Measurements from ENCODE around the gene DZIP1. TPM values are rescaled to one million over a fixed set of nuclear protein-coding genes. Genes with fewer than 3 reads are reported as not detected.

Gene DZIP1
- total RNA-seq, 1 donor from 2014 or later = 5.3 TPM

GRCh38 chr13:95642028-95642621, 2.4 kb downstream of the DZIP1 start:
- DNase-seq = peak; percentile 66

- DNase-seq = peak; percentile 10
Observed at GRCh38 chr13:95641291-95642027, 3.0 kb downstream of the DZIP1 start.

- no peak for DNase-seq
Observed at GRCh38 chr13:95636853-95637252, 7.7 kb downstream of the DZIP1 start.

- no peak for DNase-seq
Observed at GRCh38 chr13:95630593-95630992, 13.9 kb downstream of the DZIP1 start.

- no peak for DNase-seq
Observed at GRCh38 chr13:95629071-95629470, 15.4 kb downstream of the DZIP1 start.

- DNase-seq = no peak
Observed at GRCh38 chr13:95628488-95628887, 16.0 kb downstream of the DZIP1 start.

- DNase-seq = no peak
Observed at GRCh38 chr13:95627590-95627989, 16.9 kb downstream of the DZIP1 start.

GRCh38 chr13:95626768-95627167, 17.7 kb downstream of the DZIP1 start:
- no peak for DNase-seq

GRCh38 chr13:95624020-95624419, 20.5 kb downstream of the DZIP1 start:
- DNase-seq = peak; percentile 76

- DNase-seq = no peak
Observed at GRCh38 chr13:95623141-95623540, 21.4 kb downstream of the DZIP1 start.

- no peak for DNase-seq
Observed at GRCh38 chr13:95620825-95621498, 23.5 kb downstream of the DZIP1 start.

- DNase-seq = no peak
Observed at GRCh38 chr13:95620030-95620824, 24.3 kb downstream of the DZIP1 start.

- DNase-seq = no peak
Observed at GRCh38 chr13:95615539-95615938, 29.0 kb downstream of the DZIP1 start.

GRCh38 chr13:95614641-95615245, 29.8 kb downstream of the DZIP1 start:
- no peak for DNase-seq

GRCh38 chr13:95608640-95609323, 35.7 kb downstream of the DZIP1 start:
- DNase-seq = no peak

- DNase-seq = peak; percentile 79
Observed at GRCh38 chr13:95607366-95607765, 37.1 kb downstream of the DZIP1 start.

GRCh38 chr13:95605448-95606125, 38.9 kb downstream of the DZIP1 start:
- no peak for DNase-seq

GRCh38 chr13:95604556-95604915, 40.0 kb downstream of the DZIP1 start:
- DNase-seq = peak; percentile 38

- DNase-seq = peak; percentile 77
Observed at GRCh38 chr13:95603887-95604555, 40.5 kb downstream of the DZIP1 start.

- DNase-seq = no peak
Observed at GRCh38 chr13:95601906-95602305, 42.6 kb downstream of the DZIP1 start.

GRCh38 chr13:95601216-95601615, 43.3 kb downstream of the DZIP1 start:
- peak; percentile 64 for DNase-seq

All from dermis blood vessel endothelial cell (primary cell).